Uterine smooth muscle cell (primary cell): ENCODE results near the gene PDPN. TPM values are rescaled to one million over a fixed set of nuclear protein-coding genes. Genes with fewer than 3 reads are reported as not detected.

Source experiments
- total RNA-seq: library from RNA; depleted of rRNA; stranded (reverse); fragments of >200 nt; gene quantifications from 2 replicates; pipeline ENCODE4 v1.2.3, GENCODE V29; 2014

The PDPN gene, protein sequence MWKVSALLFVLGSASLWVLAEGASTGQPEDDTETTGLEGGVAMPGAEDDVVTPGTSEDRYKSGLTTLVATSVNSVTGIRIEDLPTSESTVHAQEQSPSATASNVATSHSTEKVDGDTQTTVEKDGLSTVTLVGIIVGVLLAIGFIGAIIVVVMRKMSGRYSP
- 1.5 and 15.9 TPM in 2 replicates for total RNA-seq

DNA sequence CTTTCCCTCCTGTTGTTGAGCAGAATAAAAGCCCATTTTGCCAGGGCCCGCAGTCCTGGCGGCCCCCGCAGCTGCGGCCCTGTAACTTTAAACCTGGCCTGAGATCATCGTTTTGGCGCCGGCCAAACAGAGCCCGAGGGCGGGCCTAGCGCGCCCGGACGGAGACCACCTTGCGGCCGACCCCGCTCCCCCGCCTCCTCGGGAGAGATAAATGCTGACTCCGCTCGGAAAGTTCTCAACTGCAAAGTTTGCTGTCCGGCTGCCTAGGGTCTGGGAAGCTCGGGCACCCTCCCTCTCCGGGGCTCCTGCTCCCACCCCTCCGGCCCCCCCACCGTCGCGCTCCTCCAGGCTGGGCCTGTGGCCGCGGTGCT is at the start of gene PDPN:
Gene PDPN, plus strand, starts transcription at position 238 of the 371 bp plus-strand sequence. CDS start 202 bp downstream, outside the sequence.

Other genes with a start within 250 kb of the PDPN start
- gene PRAMEF14, start 236.7 kb upstream of the PDPN start, total RNA-seq: not detected in 2 replicates
- not detected in 2 replicates for gene PRAMEF19, start 211.9 kb upstream of the PDPN start, total RNA-seq
- gene PRAMEF17, start 194.2 kb upstream of the PDPN start, total RNA-seq: not detected in 2 replicates
- not detected in 2 replicates for gene PRAMEF20, start 173.4 kb upstream of the PDPN start, total RNA-seq
- gene LRRC38, start 69.8 kb upstream of the PDPN start, total RNA-seq: 0.50 TPM in 1 of 2 replicates, not detected in the other
- 10.0 and 11.6 TPM in 2 replicates for gene PRDM2, start 116.4 kb downstream of the PDPN start, total RNA-seq